CD14-positive monocyte (primary cell): ENCODE results near the gene ETS1. TPM values are rescaled to one million over a fixed set of nuclear protein-coding genes. Genes with fewer than 3 reads are reported as not detected.

ENCODE experiments used
- DNase-seq, 3 donors: peaks; one replicate each; pipeline ENCODE4 v3.0.0-alpha.2; 2011 to 2022
- H2AFZ ChIP-seq: 2 replicates; pipeline ENCODE4 v1.6.0; 2012; ENCODE audit warnings: mild to moderate bottlenecking, low read depth, low read length, inconsistent platforms; ENCODE audit not compliant: insufficient read depth, poor library complexity, severe bottlenecking
- H3K27ac ChIP-seq, 2 donors: 1 replicate in 1 of 2; 2 replicates in 1 of 2; pipeline ENCODE4 v1.5.1; 2012 to 2013; ENCODE audit warnings: low read length in 2 of 2, control low read depth in 1 of 2, inconsistent platforms in 1 of 2, low read depth in 1 of 2, mild to moderate bottlenecking in 1 of 2
- H3K27me3 ChIP-seq, 2 donors: one replicate each; pipeline versions ENCODE4 v1.6.0 to v1.6.1; 2011 to 2013; ENCODE audit warnings: low read length in 2 of 2; ENCODE audit not compliant: control insufficient read depth in 2 of 2, insufficient read depth in 2 of 2
- H3K36me3 ChIP-seq, 2 donors: replicated peaks in 1 of 2; 1 replicate in 1 of 2; 2 replicates in 1 of 2; pipeline versions ENCODE4 v1.5.1 to v1.6.1; 2012 to 2013; ENCODE audit warnings: low read length in 2 of 2, control low read depth in 1 of 2, inconsistent platforms in 1 of 2, mild to moderate bottlenecking in 1 of 2; ENCODE audit not compliant: insufficient read depth in 2 of 2, control insufficient read depth in 1 of 2
- H3K4me1 ChIP-seq, 2 donors: 1 replicate in 1 of 2; 2 replicates in 1 of 2; pipeline versions ENCODE4 v1.5.1 to v1.6.1; 2012 to 2013; ENCODE audit warnings: low read length in 2 of 2, control low read depth in 1 of 2, inconsistent platforms in 1 of 2, mild to moderate bottlenecking in 1 of 2, moderate library complexity in 1 of 2; ENCODE audit not compliant: insufficient read depth in 2 of 2, control insufficient read depth in 1 of 2
- H3K4me2 ChIP-seq: replicated peaks from 2 replicates; pipeline ENCODE3; 2012; ENCODE audit warnings: low read length, moderate library complexity, mild to moderate bottlenecking; ENCODE audit not compliant: poor library complexity, severe bottlenecking; ENCODE audit errors: extremely low read depth
- H3K4me3 ChIP-seq, 3 experiments: fragments of 200-600 bp in 1 of 3; sonication (generic) in 1 of 3; replicated peaks in 1 of 3; 1 replicate in 2 of 3; 2 replicates in 1 of 3; pipeline ENCODE4 v1.5.1; 2011 to 2013; ENCODE audit warnings: low read length in 3 of 3, mild to moderate bottlenecking in 3 of 3, control low read depth in 2 of 3, low read depth in 2 of 3, inconsistent platforms in 1 of 3, moderate library complexity in 1 of 3
- H3K79me2 ChIP-seq: 2 replicates; pipeline ENCODE4 v1.6.0; 2012; ENCODE audit warnings: mild to moderate bottlenecking, control low read depth, inconsistent platforms, low read length, moderate library complexity; ENCODE audit not compliant: insufficient read depth
- H3K9ac ChIP-seq: 2 replicates; pipeline ENCODE4 v1.6.0; 2017; ENCODE audit warnings: low read length, mild to moderate bottlenecking; ENCODE audit not compliant: insufficient read depth, poor library complexity, severe bottlenecking
- H3K9me3 ChIP-seq, 2 donors: replicated peaks in 1 of 2; 1 replicate in 1 of 2; 2 replicates in 1 of 2; pipeline versions ENCODE4 v1.5.1 to v1.6.1; 2012 to 2013; ENCODE audit warnings: low read length in 2 of 2, control low read depth in 1 of 2; ENCODE audit not compliant: control insufficient read depth in 1 of 2, insufficient read depth in 1 of 2
- H4K20me1 ChIP-seq: 2 replicates; pipeline ENCODE4 v1.6.0; 2012; ENCODE audit warnings: mild to moderate bottlenecking, low read length, control low read depth, moderate library complexity; ENCODE audit not compliant: insufficient read depth
- H3K27ac Mint-ChIP-seq, 7 donors: one replicate each; pipeline ENCODE4 v1.8.0; 2020; ENCODE audit warnings: mild to moderate bottlenecking in 7 of 7, mixed read lengths in 7 of 7, moderate library complexity in 6 of 7, inconsistent platforms in 2 of 7
- H3K27me3 Mint-ChIP-seq, 3 donors: one replicate each; pipeline ENCODE4 v1.8.0; 2021 to 2022; ENCODE audit warnings: low read depth in 3 of 3, mild to moderate bottlenecking in 3 of 3, mixed read lengths in 3 of 3, moderate library complexity in 3 of 3, inconsistent platforms in 1 of 3
- H3K36me3 Mint-ChIP-seq, 2 donors: one replicate each; pipeline ENCODE4 v1.8.0; 2020; ENCODE audit warnings: mixed read lengths in 2 of 2, inconsistent platforms in 1 of 2, mild to moderate bottlenecking in 1 of 2
- H3K4me1 Mint-ChIP-seq: one replicate; pipeline ENCODE4 v1.8.0; 2020; ENCODE audit warnings: mild to moderate bottlenecking, mixed read lengths
- H3K4me3 Mint-ChIP-seq, 2 donors: one replicate each; pipeline ENCODE4 v1.8.0; 2020; ENCODE audit warnings: mild to moderate bottlenecking in 2 of 2, mixed read lengths in 2 of 2, moderate library complexity in 1 of 2
- H3K9me3 Mint-ChIP-seq, 7 donors: one replicate each; pipeline ENCODE4 v1.8.0; 2020 to 2022; ENCODE audit warnings: mixed read lengths in 7 of 7, mild to moderate bottlenecking in 6 of 7, moderate library complexity in 6 of 7, inconsistent platforms in 2 of 7
- WGBS: methylation state at CpG from one replicate; pipeline ENCODE4 v1.1.5; 2013; ENCODE audit warnings: missing lambda C conversion rate; ENCODE audit not compliant: insufficient coverage; 5-methylcytosine and 5-hydroxymethylcytosine counted together
- intact Hi-C, 2 donors: fragments of 100-400 bp; cut with micrococcal nuclease; formaldehyde crosslinking; loops; one replicate each; pipeline versions ENCODE4 v1.15.0 to v1.15.1; 2023
- polyA plus RNA-seq, 3 donors: library from polyadenylated mRNA; depleted of rRNA in 1 of 3; unstranded in 2 of 3; stranded (reverse) in 1 of 3; fragments of 300-500 nt in 2 of 3; fragments of >200 nt in 1 of 3; fragmentation: Illumina TruSeq in 2 of 3; gene quantifications; 1 replicate in 2 of 3; 2 replicates in 1 of 3; pipeline ENCODE4 v1.2.3, GENCODE V29; 2012 to 2021
- TF ChIP-seq, protein P1 (sequence below): fragments of 200-600 bp; IDR thresholded peaks from one replicate; pipeline ENCODE4 v1.8.0; 2022; ENCODE audit warnings: antibody characterized with exemption, mild to moderate bottlenecking

Gene ETS1
- polyA plus RNA-seq, 3 donors = 0.67 to 1.6 (median 1.6) TPM

DNA sequence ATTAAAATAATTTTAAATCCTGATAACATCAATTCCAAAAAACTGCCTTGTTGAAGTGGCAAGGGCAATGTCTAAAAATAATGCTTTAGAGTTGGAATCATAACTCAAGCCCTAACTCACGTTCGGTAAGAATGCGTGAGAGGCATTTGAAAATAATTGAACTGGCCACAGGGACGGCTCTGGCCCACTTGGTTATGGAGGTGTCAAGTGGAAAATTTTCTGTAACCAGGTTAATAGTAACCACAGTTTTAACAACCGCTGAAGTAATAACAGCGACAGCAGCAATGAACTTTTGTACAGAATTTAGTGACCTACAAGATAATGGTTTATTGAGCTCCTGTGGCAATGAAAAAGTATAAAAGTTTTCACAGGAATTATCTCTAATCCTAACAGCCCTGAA is 79.4 kb downstream of the ETS1 start:
- Histone ChIP-seq H4K20me1 (no peaks in the 10 kb centered on the region), H3K4me2 (no peak overlapping the region), H3K4me1 (peaks cover 6 to 7% of the 10 kb centered on the region in 2 donors), H3K27ac (no peak overlapping the region), H2AFZ (no peak overlapping the region), H3K4me3 (no peak overlapping the region), H3K27me3 (peaks cover 4 to 9% of the 10 kb centered on the region in 2 donors), H3K9me3 (no peaks in the 10 kb centered on the region), H3K36me3 (no peaks in the 10 kb centered on the region), H3K79me2 (no peaks in the 10 kb centered on the region), H3K9ac (no peak overlapping the region)
- Mint-ChIP-seq H3K36me3 (peaks cover 0 to 16% of the 10 kb centered on the region in 2 donors), H3K4me3 (no peak overlapping the region), H3K27me3 (peaks cover 13 to 21% (median 20%) of the 10 kb centered on the region in 3 donors), H3K9me3 (peaks cover 0 to 6% (median 2%) of the 10 kb centered on the region in 7 donors), H3K27ac (no peak overlapping the region), H3K4me1 (peaks cover 18% of the 10 kb centered on the region)
- TF ChIP-seq, protein P1, sequence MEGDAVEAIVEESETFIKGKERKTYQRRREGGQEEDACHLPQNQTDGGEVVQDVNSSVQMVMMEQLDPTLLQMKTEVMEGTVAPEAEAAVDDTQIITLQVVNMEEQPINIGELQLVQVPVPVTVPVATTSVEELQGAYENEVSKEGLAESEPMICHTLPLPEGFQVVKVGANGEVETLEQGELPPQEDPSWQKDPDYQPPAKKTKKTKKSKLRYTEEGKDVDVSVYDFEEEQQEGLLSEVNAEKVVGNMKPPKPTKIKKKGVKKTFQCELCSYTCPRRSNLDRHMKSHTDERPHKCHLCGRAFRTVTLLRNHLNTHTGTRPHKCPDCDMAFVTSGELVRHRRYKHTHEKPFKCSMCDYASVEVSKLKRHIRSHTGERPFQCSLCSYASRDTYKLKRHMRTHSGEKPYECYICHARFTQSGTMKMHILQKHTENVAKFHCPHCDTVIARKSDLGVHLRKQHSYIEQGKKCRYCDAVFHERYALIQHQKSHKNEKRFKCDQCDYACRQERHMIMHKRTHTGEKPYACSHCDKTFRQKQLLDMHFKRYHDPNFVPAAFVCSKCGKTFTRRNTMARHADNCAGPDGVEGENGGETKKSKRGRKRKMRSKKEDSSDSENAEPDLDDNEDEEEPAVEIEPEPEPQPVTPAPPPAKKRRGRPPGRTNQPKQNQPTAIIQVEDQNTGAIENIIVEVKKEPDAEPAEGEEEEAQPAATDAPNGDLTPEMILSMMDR = no peak
- 72% methylated on average over 4 of the region's 6 CpGs for WGBS
- no peak for DNase-seq
- intact Hi-C loops = no loop called here

DNA sequence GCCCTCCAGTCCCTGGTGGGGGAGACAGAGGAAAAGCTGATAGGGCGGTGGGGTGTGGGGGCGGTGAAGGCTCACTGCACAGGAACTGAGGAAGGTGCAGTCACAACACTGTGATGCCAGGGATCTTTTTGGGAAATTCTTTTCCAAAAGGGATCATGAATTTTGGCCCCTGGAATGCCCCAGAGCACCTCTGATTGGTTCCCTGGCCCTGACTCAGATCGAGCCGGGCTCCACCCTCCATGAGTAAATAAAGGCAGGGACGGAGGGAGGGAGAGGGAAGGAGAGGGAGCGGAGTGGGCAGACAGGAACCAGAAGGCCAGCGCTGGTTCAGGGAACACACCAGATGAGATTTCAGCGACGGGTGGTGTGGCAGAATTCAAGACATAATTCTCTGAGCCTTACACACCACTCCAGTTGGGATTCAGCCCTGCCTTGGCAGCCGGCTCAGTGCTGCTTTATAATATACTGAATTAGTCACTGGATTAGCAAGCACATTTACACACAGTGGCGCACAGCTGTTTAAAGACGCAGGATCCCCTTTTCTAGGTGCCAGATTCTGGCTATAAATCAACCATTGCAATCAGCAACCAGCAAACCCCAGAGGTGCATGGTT is 80.3 kb downstream of the ETS1 start:
- Histone ChIP-seq H3K27ac (no peak overlapping the region), H3K4me1 (peaks cover 6 to 7% of the 10 kb centered on the region in 2 donors), H4K20me1 (no peaks in the 10 kb centered on the region), H3K9me3 (no peaks in the 10 kb centered on the region), H3K27me3 (peaks cover 4 to 9% of the 10 kb centered on the region in 2 donors), H3K79me2 (no peaks in the 10 kb centered on the region), H3K4me3 (no peak overlapping the region), H2AFZ (no peak overlapping the region), H3K36me3 (no peaks in the 10 kb centered on the region), H3K9ac (no peak overlapping the region), H3K4me2 (peak overlapping the region; percentile 13)
- TF ChIP-seq, protein P1 = no peak
- peaks cover 24% of the 10 kb centered on the region for H3K4me1 Mint-ChIP-seq
- H3K27ac Mint-ChIP-seq = peak overlapping the region in 2 of 7 donors; percentile 60 to 64
- H3K27me3 Mint-ChIP-seq = peaks cover 13 to 21% (median 20%) of the 10 kb centered on the region in 3 donors
- intact Hi-C loops = no loop called here
- WGBS = 8% methylated on average over 7 of the region's 12 CpGs
- DNase-seq = peak in 1 of 3 donors; percentile 15
- H3K9me3 Mint-ChIP-seq = peaks cover 0 to 6% (median 2%) of the 10 kb centered on the region in 7 donors
- H3K36me3 Mint-ChIP-seq = peaks cover 0 to 10% of the 10 kb centered on the region in 2 donors
- peak overlapping the region; percentile 41 to 66 for H3K4me3 Mint-ChIP-seq
